ENCODE data around the gene PTX4.

GRCh38 chr16:1511662-1512569 is 23.2 kb upstream of the PTX4 start:
- TF ChIP-seq EP300 (IDR thresholded peaks at IDR 0.05; ENCODE audit: borderline replicate concordance) (no peak), USF1 (IDR thresholded peaks at IDR 0.05) (no peak), FOXM1 (IDR thresholded peaks at IDR 0.05; ENCODE audit: borderline replicate concordance, low read depth) (no peak), MAX (IDR thresholded peaks at IDR 0.05) (no peak), REST (IDR thresholded peaks at IDR 0.05; ENCODE audit: low read depth) (no peak), CEBPB (IDR thresholded peaks at IDR 0.05) (no peak), RAD21 (IDR thresholded peaks at IDR 0.05; ENCODE audit: low read depth) (no peak), TEAD4 (IDR thresholded peaks at IDR 0.05) (no peak), TAF1 (IDR thresholded peaks at IDR 0.05; ENCODE audit: low read depth) (no peak), CREB1 (IDR thresholded peaks at IDR 0.05; ENCODE audit: low read depth) (no peak), NFIC (IDR thresholded peaks at IDR 0.05) (no peak), EGR1 (IDR thresholded peaks at IDR 0.05) (no peak), YY1 (IDR thresholded peaks at IDR 0.05; ENCODE audit: low read depth) (no peak)
